Measurements from ENCODE around the gene DTX3.

GRCh38 chr12:57583008-57583831 is 21.4 kb upstream of the DTX3 start:
- peak; percentile 96 for TF ChIP-seq CTCF (IDR thresholded peaks at IDR 0.05)
- TF ChIP-seq EZH2 (IDR thresholded peaks at IDR 0.05) = no peak
